Transverse colon (tissue), 4 donors: ENCODE measurements around the gene KLHDC1. TPM values are rescaled to one million over a fixed set of nuclear protein-coding genes. Genes with fewer than 3 reads are reported as not detected.
A peak's percentile ranks its signal among the peaks of the same experiment; 100 is the strongest.
"Not testable (repeated sequence)": the region's sequence is repeated elsewhere in the genome, so short reads cannot be mapped to it uniquely, and the experiment has no call there.

Experiments used
- DNase-seq: peaks from one replicate; pipeline ENCODE4 v3.0.0-alpha.2; 2019
- H3K27ac ChIP-seq, 4 donors: fragments of 200-600 bp; sonication (generic); 2 replicates each; pipeline ENCODE4 v1.5.1; 2016 to 2018; ENCODE audit warnings: inconsistent platforms in 4 of 4
- H3K27me3 ChIP-seq: fragments of 200-600 bp; sonication (generic); 2 replicates; pipeline ENCODE4 v1.5.1; 2017; ENCODE audit warnings: inconsistent platforms
- H3K36me3 ChIP-seq, 4 donors: fragments of 200-600 bp; sonication (generic); 2 replicates each; pipeline ENCODE4 v1.5.1; 2017 to 2019; ENCODE audit warnings: inconsistent platforms in 4 of 4
- H3K4me1 ChIP-seq, 4 donors: fragments of 200-600 bp; sonication (generic); 2 replicates each; pipeline ENCODE4 v1.5.1; 2017 to 2020; ENCODE audit warnings: inconsistent platforms in 4 of 4
- H3K4me3 ChIP-seq, 4 donors: fragments of 200-600 bp; sonication (generic); 1 replicate in 1 of 4; 2 replicates in 3 of 4; pipeline versions ENCODE4 v1.5.1 to v1.6.1; 2017 to 2019; ENCODE audit warnings: inconsistent platforms in 4 of 4
- H3K9me3 ChIP-seq, 2 donors: fragments of 200-600 bp; sonication (generic); 2 replicates each; pipeline ENCODE4 v1.5.1; 2017 to 2019; ENCODE audit warnings: inconsistent platforms in 2 of 2
- CTCF ChIP-seq, 5 experiments: fragments of 200-600 bp in 3 of 5; fragments of 450-650 bp in 2 of 5; sonication (generic) in 3 of 5; IDR thresholded peaks; 1 replicate in 2 of 5; 2 replicates in 3 of 5; pipeline ENCODE4 v1.5.1; 2016 to 2017; ENCODE audit warnings: antibody characterized with exemption in 5 of 5, inconsistent platforms in 3 of 5, mild to moderate bottlenecking in 2 of 5, moderate library complexity in 1 of 5
- EP300 ChIP-seq: sonication (generic); formaldehyde crosslinking; IDR thresholded peaks from one replicate; pipeline ENCODE4 v1.6.1; 2017; ENCODE audit warnings: antibody characterized with exemption, low read depth
- POLR2A ChIP-seq: fragments of 450-650 bp; IDR thresholded peaks from one replicate; pipeline ENCODE4 v1.6.1; 2016; ENCODE audit warnings: antibody characterized with exemption, mild to moderate bottlenecking, moderate library complexity
- POLR2AphosphoS5 ChIP-seq, 3 donors: sonication (generic); formaldehyde crosslinking; IDR thresholded peaks; one replicate each; pipeline ENCODE4 v1.6.1; 2016; ENCODE audit warnings: antibody characterized with exemption in 3 of 3
- WGBS, 2 donors: methylation state at CpG; one replicate each; pipeline ENCODE4 v1.1.5; 2018; ENCODE audit warnings: low coverage in 1 of 2; 5-methylcytosine and 5-hydroxymethylcytosine counted together
- in situ Hi-C, 4 donors: fragments of 200-750 bp; cut with MboI; loops; one replicate each; pipeline versions ENCODE4 v1.15.0 to v1.15.1; 2017; ENCODE audit warnings: low sequenced_read_pairs in 3 of 4, low pct_ligation_motif_present in 1 of 4, low pct_unique_long_range_greater_than_20kb in 1 of 4
- intact Hi-C: fragments of 100-400 bp; cut with DNase I; formaldehyde crosslinking; loops from one replicate; pipeline ENCODE4 v1.15.1; 2023; ENCODE audit warnings: low total_unique reads
- total RNA-seq, 4 donors: library from RNA; depleted of rRNA; stranded (reverse); fragments of >200 nt; gene quantifications; one replicate each; pipeline ENCODE4 v1.1.0, GENCODE V29; 2016

KLHDC1 gene
- total RNA-seq, 4 donors from 2014 or later, result 4.0 to 9.4 (median 7.9) TPM

DNA sequence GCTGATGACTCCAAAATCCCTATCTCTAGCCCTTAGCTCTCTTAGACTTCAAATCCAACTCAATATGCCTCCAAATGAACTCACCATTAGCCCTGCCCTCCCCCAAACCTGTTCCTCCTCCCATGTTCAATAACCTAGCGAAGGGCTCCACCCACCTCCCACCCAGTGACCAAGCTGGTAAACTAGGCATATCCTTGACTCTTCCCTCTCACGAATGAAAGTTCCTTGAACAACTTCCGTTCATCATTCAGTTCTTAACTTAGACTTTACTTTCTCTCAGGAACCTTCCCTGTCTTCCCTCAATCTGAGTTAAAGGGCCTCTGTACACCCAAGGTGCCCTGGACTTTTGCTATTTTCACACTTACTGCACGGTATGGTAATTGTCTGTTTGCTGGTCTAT lies 1.9 kb upstream of the KLHDC1 start:
- Histone ChIP-seq H3K4me1 (peaks cover 0 to 35% (median 12%) of the 10 kb centered on the region in 4 donors), H3K27me3 (no peaks in the 10 kb centered on the region), H3K9me3 (no peaks in the 10 kb centered on the region), H3K27ac (no peak overlapping the region), H3K4me3 (no peak overlapping the region), H3K36me3 (no peaks in the 10 kb centered on the region)
- WGBS, 2 donors, result 56 to 75% methylated on average over 4 of the region's 4 CpGs
- TF ChIP-seq POLR2AphosphoS5 (IDR thresholded peaks at IDR 0.05) (no peak), EP300 (no peak), CTCF (IDR thresholded peaks at IDR 0.05) (no peak), POLR2A (no peak)
- in situ Hi-C loops (no loop called here), intact Hi-C loops (no loop called here)
- no peak for DNase-seq

DNA sequence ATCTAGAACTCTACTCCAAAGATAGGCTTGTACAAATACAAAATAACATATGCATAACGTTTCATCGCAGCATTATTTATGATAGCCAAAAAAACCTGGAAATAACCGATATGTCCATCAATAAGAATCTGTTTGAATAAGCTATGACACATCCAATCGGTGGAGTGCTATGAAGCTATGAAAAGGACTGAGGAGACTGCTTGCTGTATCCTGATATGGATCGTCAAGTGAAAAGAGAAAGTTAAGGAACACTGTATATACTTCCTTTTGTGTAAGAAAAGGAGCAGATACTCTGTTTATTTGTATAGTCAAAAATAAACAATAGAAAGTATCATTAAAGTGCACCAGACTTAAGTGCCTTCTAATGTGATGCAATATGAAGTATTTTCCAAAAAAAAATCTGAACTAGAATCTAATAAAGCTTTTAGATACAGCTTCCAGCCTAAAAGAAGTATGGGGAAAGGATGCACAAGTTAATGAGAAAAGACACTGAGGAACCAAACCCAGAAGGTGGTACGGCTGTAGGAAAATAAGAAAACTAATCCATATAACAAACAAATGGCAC lies 645 bp upstream of the KLHDC1 start:
- peak overlapping the region; percentile 91 to 99 (median 95) for H3K27ac ChIP-seq
- intact Hi-C loops, result no loop called here
- no peaks in the 10 kb centered on the region for H3K36me3 ChIP-seq
- H3K4me1 ChIP-seq, result peaks cover 0 to 30% (median 11%) of the 10 kb centered on the region in 4 donors
- DNase-seq, result no peak
- no peaks in the 10 kb centered on the region for H3K27me3 ChIP-seq
- in situ Hi-C loops, result no loop called here
- 55 to 57% methylated on average over 6 of the region's 6 CpGs for WGBS, 2 donors
- no peak for TF ChIP-seq POLR2AphosphoS5 (IDR thresholded peaks at IDR 0.05)
- TF ChIP-seq CTCF (IDR thresholded peaks at IDR 0.05), result no peak
- TF ChIP-seq POLR2A, result no peak
- TF ChIP-seq EP300, result no peak
- peak overlapping the region in 3 of 4 donors; percentile 70 to 95 (median 76) for H3K4me3 ChIP-seq
- H3K9me3 ChIP-seq, result no peaks in the 10 kb centered on the region

- H3K4me3 ChIP-seq, result peak overlapping the region; percentile 31 to 95 (median 73)
- H3K27me3 ChIP-seq, H3K36me3 ChIP-seq, H3K9me3 ChIP-seq, intact Hi-C loops, in situ Hi-C loops, DNase-seq: not testable (repeated sequence)
- WGBS, 2 donors, result 20 to 30% methylated on average over 4 to 6 of the region's 13 CpGs
- H3K27ac ChIP-seq, result peak overlapping the region; percentile 91 to 99 (median 95)
- peaks cover 0 to 23% (median 7%) of the 10 kb centered on the region in 4 donors for H3K4me1 ChIP-seq
Measured at GRCh38 chr14:49693735-49694124, 810 bp downstream of the KLHDC1 start.

DNA sequence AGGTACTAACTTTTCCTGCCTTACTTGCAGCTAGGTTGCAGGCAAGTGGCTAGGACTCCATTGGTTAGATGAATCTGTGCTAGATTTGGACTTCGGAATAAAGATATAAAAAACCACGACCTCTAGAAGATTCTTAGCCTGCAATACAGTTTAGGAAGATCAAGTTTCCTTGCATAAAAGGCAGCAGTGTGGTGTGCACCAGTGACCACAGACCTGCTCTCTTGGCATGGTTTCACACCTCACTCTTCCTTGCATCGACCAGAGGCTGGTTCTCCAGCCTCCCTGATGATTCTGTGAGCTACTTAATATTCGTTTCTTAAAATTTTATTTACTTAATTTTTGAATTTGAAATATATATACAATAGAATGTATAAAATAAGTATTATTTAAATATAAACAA lies 9.8 kb downstream of the KLHDC1 start:
- Histone ChIP-seq H3K9me3 (no peaks in the 10 kb centered on the region), H3K4me3 (no peak overlapping the region), H3K36me3 (no peaks in the 10 kb centered on the region), H3K27me3 (no peaks in the 10 kb centered on the region), H3K27ac (no peak overlapping the region), H3K4me1 (no peaks in the 10 kb centered on the region)
- in situ Hi-C loops, result no loop called here
- intact Hi-C loops, result no loop called here
- no peak for TF ChIP-seq POLR2AphosphoS5 (IDR thresholded peaks at IDR 0.05)
- no peak for TF ChIP-seq POLR2A
- TF ChIP-seq CTCF (IDR thresholded peaks at IDR 0.05), result no peak
- TF ChIP-seq EP300, result no peak
- WGBS, 2 donors, result 74 to 80% methylated on average over 4 of the region's 4 CpGs
- DNase-seq, result no peak

- no peak for DNase-seq
- WGBS, 2 donors, result 52 to 62% methylated on average over 3 of the region's 3 CpGs
- no peak for TF ChIP-seq CTCF (IDR thresholded peaks at IDR 0.05)
- TF ChIP-seq POLR2AphosphoS5 (IDR thresholded peaks at IDR 0.05), result no peak
- no peak for TF ChIP-seq POLR2A
- no peak for TF ChIP-seq EP300
- intact Hi-C loops (no loop called here), in situ Hi-C loops (no loop called here)
- no peaks in the 10 kb centered on the region for H3K9me3 ChIP-seq
- no peaks in the 10 kb centered on the region for H3K27me3 ChIP-seq
- H3K4me3 ChIP-seq, result no peak overlapping the region
- no peaks in the 10 kb centered on the region for H3K36me3 ChIP-seq
- H3K27ac ChIP-seq, result no peak overlapping the region
- no peaks in the 10 kb centered on the region for H3K4me1 ChIP-seq
Measured at GRCh38 chr14:49703965-49704364, 11.0 kb downstream of the KLHDC1 start.

DNA sequence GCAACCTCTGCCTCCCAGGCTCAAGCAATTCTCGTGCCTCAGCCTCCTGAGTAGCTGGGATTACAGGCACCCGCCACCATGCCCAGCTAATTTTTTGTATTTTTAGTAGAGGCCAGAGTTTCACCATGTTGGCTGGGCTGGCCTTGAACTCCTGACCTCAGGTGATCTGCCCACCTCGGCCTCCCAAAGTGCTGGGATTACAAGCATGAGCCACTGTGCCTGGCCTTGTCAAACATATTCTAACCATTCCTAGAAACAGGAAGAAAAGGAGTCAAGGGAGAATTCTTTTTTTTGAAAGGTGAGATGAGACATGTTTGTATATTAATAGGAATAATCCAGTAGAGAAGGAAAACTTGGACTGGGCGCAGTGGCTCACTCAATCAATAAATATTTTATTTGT lies 11.6 kb downstream of the KLHDC1 start:
- H3K36me3 ChIP-seq, H3K27me3 ChIP-seq, DNase-seq, H3K9me3 ChIP-seq, H3K27ac ChIP-seq, H3K4me3 ChIP-seq, in situ Hi-C loops, H3K4me1 ChIP-seq, intact Hi-C loops: not testable (repeated sequence)
- WGBS, 2 donors, result 86 to 93% methylated on average over 4 of the region's 4 CpGs

GRCh38 chr14:49710993-49711392 lies 18.1 kb downstream of the KLHDC1 start:
- DNase-seq, H3K27me3 ChIP-seq, intact Hi-C loops, H3K27ac ChIP-seq, H3K9me3 ChIP-seq, H3K4me3 ChIP-seq, H3K4me1 ChIP-seq, H3K36me3 ChIP-seq, in situ Hi-C loops: not testable (repeated sequence)
- 94 to 99% methylated on average over 10 to 11 of the region's 11 CpGs for WGBS, 2 donors
